Common myeloid progenitor, CD34-positive (primary cell): ENCODE measurements around the gene KCTD2.

ENCODE experiments used
- CTCF ChIA-PET: fragments of 350-600 bp; sonication (Branson Sonifier 250); formaldehyde crosslinking; loops from one replicate; lab custom pipeline; 2021; ENCODE audit warnings: antibody characterized with exemption; lab: Charles Lee
- POLR2A ChIA-PET: fragments of 350-600 bp; sonication (Branson Sonifier 250); formaldehyde crosslinking; loops from one replicate; lab custom pipeline; 2021; ENCODE audit warnings: antibody characterized with exemption; lab: Charles Lee
- DNase-seq, 3 donors: peaks; one replicate each; pipeline versions ENCODE4 v3.0.0 to v3.0.0-alpha.2; 2013
- H3K27ac ChIP-seq, 2 experiments: 1 replicate in 1 of 2; 2 replicates in 1 of 2; pipeline ENCODE4 v1.7.0; 2013; ENCODE audit warnings: inconsistent platforms in 2 of 2, low read length in 2 of 2, mild to moderate bottlenecking in 2 of 2, low read depth in 1 of 2, moderate library complexity in 1 of 2; ENCODE audit not compliant: severe bottlenecking in 2 of 2, insufficient read depth in 1 of 2, poor library complexity in 1 of 2
- H3K27me3 ChIP-seq, 5 experiments: replicated peaks in 2 of 5; 1 replicate in 3 of 5; 2 replicates in 2 of 5; pipeline versions ENCODE4 v1.6.1 to v1.7.0; 2013; ENCODE audit warnings: low read length in 4 of 5, mild to moderate bottlenecking in 2 of 5, moderate library complexity in 2 of 5, inconsistent platforms in 1 of 5; ENCODE audit not compliant: insufficient read depth in 5 of 5, control insufficient read depth in 4 of 5
- H3K36me3 ChIP-seq, 4 experiments: 1 replicate in 2 of 4; 2 replicates in 2 of 4; pipeline versions ENCODE4 v1.6.1 to v1.7.0; 2013; ENCODE audit warnings: low read length in 3 of 4, control low read depth in 1 of 4, mild to moderate bottlenecking in 1 of 4; ENCODE audit not compliant: control insufficient read depth in 4 of 4, insufficient read depth in 4 of 4
- H3K4me1 ChIP-seq, 4 experiments: 1 replicate in 3 of 4; 2 replicates in 1 of 4; pipeline versions ENCODE4 v1.6.1 to v1.7.1; 2013; ENCODE audit warnings: low read length in 3 of 4, mild to moderate bottlenecking in 3 of 4, control low read depth in 1 of 4, inconsistent platforms in 1 of 4, moderate library complexity in 1 of 4; ENCODE audit not compliant: control insufficient read depth in 4 of 4, insufficient read depth in 4 of 4; ENCODE audit errors: control extremely low read depth in 1 of 4
- H3K4me3 ChIP-seq, 7 experiments: 1 replicate in 4 of 7; 2 replicates in 3 of 7; pipeline versions ENCODE4 v1.5.1 to v1.7.0; 2013; ENCODE audit warnings: mild to moderate bottlenecking in 7 of 7, low read length in 6 of 7, moderate library complexity in 6 of 7, inconsistent platforms in 2 of 7, low read depth in 2 of 7, control low read depth in 1 of 7; ENCODE audit not compliant: insufficient read depth in 4 of 7, control insufficient read depth in 1 of 7; ENCODE audit errors: extremely low read depth in 1 of 7
- H3K9me3 ChIP-seq, 5 experiments: 1 replicate in 4 of 5; 2 replicates in 1 of 5; pipeline versions ENCODE4 v1.6.1 to v1.7.1; 2013; ENCODE audit warnings: low read length in 4 of 5, mild to moderate bottlenecking in 2 of 5, inconsistent platforms in 1 of 5, low read depth in 1 of 5, moderate library complexity in 1 of 5; ENCODE audit not compliant: control insufficient read depth in 4 of 5, insufficient read depth in 2 of 5; ENCODE audit errors: control extremely low read depth in 1 of 5
- WGBS: methylation state at CpG from one replicate; pipeline ENCODE4 v1.1.5; 2013; ENCODE audit not compliant: insufficient coverage; 5-methylcytosine and 5-hydroxymethylcytosine counted together

The KCTD2 gene

DNA sequence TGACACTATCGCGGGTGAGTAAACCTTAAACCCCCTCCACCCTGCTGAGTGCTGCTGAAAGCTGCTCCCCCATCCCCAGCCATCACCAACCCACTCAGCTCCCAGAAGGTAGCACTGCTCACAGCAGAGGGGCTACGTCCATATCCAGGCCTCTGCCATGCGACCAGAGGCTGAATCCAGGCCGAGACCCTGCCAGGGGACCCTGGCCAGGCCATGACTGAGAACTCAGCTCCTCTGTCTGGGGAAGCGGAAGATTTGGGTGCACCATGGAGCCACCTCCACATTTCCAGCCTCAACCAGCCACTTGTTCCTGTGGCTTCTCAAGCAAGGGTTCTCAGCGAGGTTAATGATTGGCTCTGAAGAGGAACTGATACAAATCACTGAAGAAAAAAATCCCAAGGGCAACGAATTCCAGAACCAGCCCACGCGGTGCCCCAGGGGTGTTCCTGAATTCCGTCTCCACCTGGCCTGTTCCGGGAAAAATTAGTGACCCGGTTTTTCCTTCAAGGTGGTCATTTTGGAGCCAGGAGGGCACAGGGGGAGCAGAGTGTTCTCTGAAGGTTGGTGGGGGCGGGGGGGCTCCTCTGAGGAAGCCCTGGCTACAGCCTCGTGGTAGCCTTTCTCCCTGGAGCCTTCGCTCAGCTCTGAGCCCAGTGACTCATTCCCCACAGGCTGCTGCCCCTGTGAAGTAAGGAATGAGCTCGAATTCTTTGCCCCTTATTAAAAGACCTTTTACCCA lies 31.4 kb downstream of the KCTD2 start:
- Histone ChIP-seq H3K27ac (no peak overlapping the region), H3K4me1 (peaks cover 0 to 20% (median 9%) of the 10 kb centered on the region in 4 experiments), H3K36me3 (no peaks in the 10 kb centered on the region), H3K9me3 (no peaks in the 10 kb centered on the region), H3K4me3 (no peak overlapping the region), H3K27me3 (no peaks in the 10 kb centered on the region)
- WGBS = 84% methylated on average over 12 of the region's 17 CpGs
- no peak for DNase-seq
- ChIA-PET POLR2A (interaction anchor here (1.2 to 1.7 kb wide), 2 partner anchors 10 to 36 kb away, joined by 3 to 7 read pairs; partner anchors contain the start of gene SLC16A5), CTCF (interaction anchor here (0.9 to 6.9 kb wide), 13 partner anchors 9 to 151 kb away, joined by 3 to 43 read pairs (median 4); partner anchors contain the start of genes NT5C and SLC16A5)

DNA sequence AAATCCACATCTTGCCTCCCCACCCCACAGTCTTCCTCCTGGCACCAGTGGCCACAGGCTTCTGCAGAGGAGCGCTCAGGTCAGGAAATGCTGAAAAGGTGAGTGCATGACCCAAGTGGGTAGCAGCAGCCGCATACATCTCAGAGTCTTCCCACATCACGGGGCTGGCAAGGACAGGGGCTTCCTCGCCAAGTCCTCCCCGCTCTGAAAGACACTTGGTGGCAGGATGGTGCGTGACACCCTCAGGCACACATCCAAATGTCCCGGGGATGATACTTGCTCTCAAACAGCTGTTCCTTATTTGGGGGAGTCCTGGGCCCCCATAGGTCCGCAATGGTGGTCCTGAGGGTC lies 32.0 kb downstream of the KCTD2 start:
- H3K4me3 ChIP-seq = no peak overlapping the region
- no peak for DNase-seq
- 81% methylated on average over 7 of the region's 8 CpGs for WGBS
- CTCF ChIA-PET = interaction anchor here (0.9 to 6.9 kb wide), 10 partner anchors 9 to 150 kb away, joined by 3 to 43 read pairs (median 5); partner anchors contain the start of genes NT5C and SLC16A5
- H3K27ac ChIP-seq = no peak overlapping the region
- H3K9me3 ChIP-seq = no peaks in the 10 kb centered on the region
- no peaks in the 10 kb centered on the region for H3K27me3 ChIP-seq
- H3K4me1 ChIP-seq = peaks cover 0 to 20% (median 9%) of the 10 kb centered on the region in 4 experiments
- POLR2A ChIA-PET = interaction anchor here (1.2 kb wide), 1 partner anchor 35 kb away, joined by 3 read pairs; no protein-coding TSS in a partner anchor
- H3K36me3 ChIP-seq = no peaks in the 10 kb centered on the region

DNA sequence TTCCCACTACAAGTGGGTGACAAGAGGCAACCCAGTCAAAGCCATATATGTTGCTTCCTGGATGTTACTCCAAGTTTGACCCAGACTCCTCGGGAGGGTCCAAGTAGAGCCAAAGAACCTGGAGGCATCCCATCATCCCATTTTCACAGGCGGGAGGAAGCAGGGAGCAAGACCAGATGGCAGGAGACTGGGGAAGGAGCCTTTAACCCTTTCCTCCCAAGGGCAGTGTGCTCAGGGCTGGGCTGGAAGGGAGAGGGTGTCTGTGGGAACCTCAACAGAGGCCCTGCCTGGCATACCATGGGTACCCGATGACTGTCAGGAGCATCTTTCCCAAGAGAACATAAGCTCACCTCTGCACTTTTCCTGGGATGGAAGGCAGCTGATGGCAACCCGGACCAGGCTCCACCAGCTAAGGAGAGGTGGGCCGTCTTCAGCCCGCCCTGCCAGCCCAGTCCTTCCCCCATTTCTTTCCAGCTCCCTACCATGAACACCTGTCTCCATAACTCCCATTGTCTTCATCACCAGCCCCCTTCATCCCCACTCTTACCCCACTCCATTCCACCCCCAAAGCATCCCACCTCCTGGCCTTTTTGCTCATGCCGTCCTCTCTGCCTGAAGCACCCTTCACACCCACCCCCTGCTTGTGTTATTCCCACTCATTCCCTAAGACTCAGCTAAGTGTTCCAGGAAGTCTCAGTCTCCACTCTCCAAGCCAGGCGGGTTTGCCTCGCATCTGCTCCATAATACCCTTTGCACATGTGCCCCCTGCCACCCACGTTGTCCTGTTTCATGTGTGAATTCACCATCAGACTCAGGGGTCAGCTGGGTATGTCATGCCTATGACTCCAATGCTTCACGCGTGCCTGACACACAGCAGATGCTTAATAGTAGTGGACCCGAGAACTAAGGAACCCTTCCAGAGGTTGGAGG lies 34.9 kb downstream of the KCTD2 start:
- H3K4me1 ChIP-seq = peaks cover 0 to 19% (median 12%) of the 10 kb centered on the region in 4 experiments
- no peaks in the 10 kb centered on the region for H3K9me3 ChIP-seq
- H3K36me3 ChIP-seq = no peaks in the 10 kb centered on the region
- POLR2A ChIA-PET = interaction anchor here (0.6 kb wide), 1 partner anchor 50 kb away, joined by 6 read pairs; no protein-coding TSS in a partner anchor
- CTCF ChIA-PET = interaction anchor here (0.6 to 5.2 kb wide), 7 partner anchors 7 to 108 kb away, joined by 3 to 28 read pairs (median 9); no protein-coding TSS in a partner anchor
- no peak for DNase-seq
- H3K4me3 ChIP-seq = no peak overlapping the region
- 92% methylated on average over 12 of the region's 13 CpGs for WGBS
- H3K27ac ChIP-seq = no peak overlapping the region
- no peaks in the 10 kb centered on the region for H3K27me3 ChIP-seq

DNA sequence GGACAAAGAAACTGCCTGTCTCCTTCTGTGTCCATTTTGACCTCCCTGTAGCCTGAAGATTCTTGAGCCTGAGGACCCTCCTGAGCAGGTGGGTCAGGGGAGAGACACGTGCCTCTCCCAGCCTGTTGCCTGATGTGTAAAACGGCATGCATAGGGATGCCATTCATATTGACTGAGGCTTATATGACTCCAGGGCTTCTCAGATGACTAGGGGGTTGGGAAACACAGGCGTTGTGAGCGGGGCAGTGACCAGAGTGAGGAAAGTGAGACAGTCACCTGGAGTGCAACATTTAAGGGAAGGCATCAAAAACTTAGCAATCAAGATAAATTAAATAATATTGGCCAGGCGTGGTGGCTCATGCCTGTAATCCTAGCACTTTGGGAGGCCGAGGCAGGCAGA lies 35.7 kb downstream of the KCTD2 start:
- CTCF ChIA-PET = interaction anchor here (2.4 to 5.2 kb wide), 2 partner anchors 23 to 31 kb away, joined by 11 to 28 read pairs; no protein-coding TSS in a partner anchor
- 93% methylated on average over 4 of the region's 6 CpGs for WGBS

DNA sequence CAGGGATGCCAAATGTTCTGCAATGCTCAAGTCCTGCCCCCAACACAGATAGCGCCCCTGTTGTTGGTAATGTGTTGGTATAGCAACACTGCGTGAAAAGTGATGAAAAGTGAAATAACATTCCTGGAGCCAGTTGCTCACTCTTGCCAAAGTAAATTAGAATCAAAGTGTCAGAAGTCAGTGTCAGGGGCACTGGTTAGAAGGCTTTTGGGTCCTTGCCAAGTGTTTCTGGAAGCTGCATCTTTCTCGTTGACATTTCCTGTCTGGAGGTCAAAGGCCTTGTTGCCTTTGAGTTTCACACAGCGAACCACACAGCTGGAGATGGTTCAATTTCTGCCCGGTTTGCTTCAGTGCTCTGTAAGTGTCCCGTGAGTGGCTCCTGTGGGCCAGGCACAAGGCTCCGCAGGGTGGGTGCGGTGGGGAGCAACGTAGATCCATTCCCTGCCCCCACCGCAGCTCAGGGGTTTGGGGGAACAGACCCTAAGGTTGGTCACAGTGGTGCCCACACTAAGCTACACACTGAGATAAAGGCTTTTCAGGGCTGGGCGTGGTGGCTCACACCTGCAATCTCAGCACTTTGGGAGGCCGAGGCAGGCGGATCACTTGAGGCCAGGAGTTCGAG lies 37.1 kb downstream of the KCTD2 start:
- POLR2A ChIA-PET = no interaction called here
- Histone ChIP-seq H3K27ac (no peak overlapping the region), H3K27me3 (no peaks in the 10 kb centered on the region), H3K36me3 (no peaks in the 10 kb centered on the region), H3K4me3 (no peak overlapping the region), H3K4me1 (peaks cover 0 to 27% (median 17%) of the 10 kb centered on the region in 4 experiments), H3K9me3 (no peaks in the 10 kb centered on the region)
- DNase-seq = no peak
- CTCF ChIA-PET = interaction anchor here (1.0 to 2.3 kb wide), 7 partner anchors 8 to 122 kb away, joined by 3 to 10 read pairs (median 3); partner anchors contain the start of gene NT5C
- 74% methylated on average over 10 of the region's 14 CpGs for WGBS

More for the DNA sequence above, 35.7 kb downstream of the KCTD2 start:
- Histone ChIP-seq H3K4me3 (no peak overlapping the region), H3K36me3 (no peaks in the 10 kb centered on the region), H3K27me3 (no peaks in the 10 kb centered on the region), H3K4me1 (peaks cover 0 to 16% (median 13%) of the 10 kb centered on the region in 4 experiments), H3K9me3 (no peaks in the 10 kb centered on the region), H3K27ac (no peak overlapping the region)
- DNase-seq = no peak
- POLR2A ChIA-PET = no interaction called here

DNA sequence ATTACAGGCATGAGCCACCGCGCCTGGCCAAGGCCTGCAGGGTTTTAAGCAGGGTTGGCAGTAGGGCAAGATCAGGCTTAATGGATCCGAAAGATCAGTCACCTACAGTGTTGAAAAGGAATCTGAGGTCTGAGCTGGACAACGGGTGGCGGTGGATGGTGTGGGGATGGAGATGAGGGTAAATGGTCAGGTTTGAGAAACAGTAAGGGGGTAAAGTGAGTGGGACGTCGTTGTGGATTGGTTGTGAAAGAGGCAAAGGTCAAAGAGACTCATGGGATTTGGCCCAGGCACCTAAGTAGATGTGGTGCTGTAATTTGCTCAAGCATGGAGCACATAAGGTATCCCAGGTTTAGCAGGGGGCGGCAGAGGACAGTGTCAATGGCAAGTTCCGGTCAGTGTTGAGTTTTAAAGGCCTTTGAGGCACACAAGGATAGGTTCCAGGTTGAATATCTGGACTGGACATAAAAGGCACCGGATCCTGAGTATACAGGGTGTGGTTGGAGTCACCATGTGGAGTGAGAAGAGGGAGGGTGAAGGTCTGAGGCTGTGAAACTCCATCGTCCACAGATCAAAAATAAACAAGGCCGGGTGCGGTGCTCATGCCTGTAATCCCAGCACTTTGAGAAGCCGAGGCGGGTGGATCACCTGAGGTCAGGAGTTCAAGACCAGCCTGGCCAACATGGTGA lies 39.6 kb downstream of the KCTD2 start:
- H3K4me1 ChIP-seq = peaks cover 0 to 45% (median 26%) of the 10 kb centered on the region in 4 experiments

More for the DNA sequence above, 39.6 kb downstream of the KCTD2 start:
- no peak for DNase-seq
- Histone ChIP-seq H3K4me3 (no peak overlapping the region), H3K36me3 (no peaks in the 10 kb centered on the region), H3K27me3 (no peaks in the 10 kb centered on the region), H3K9me3 (no peaks in the 10 kb centered on the region), H3K27ac (no peak overlapping the region)
- whole genome bisulfite sequencing = 84% methylated on average over 11 of the region's 15 CpGs
- CTCF ChIA-PET = interaction anchor here (1.1 to 4.4 kb wide), 5 partner anchors 10 to 87 kb away, joined by 3 to 29 read pairs (median 5); no protein-coding TSS in a partner anchor
- POLR2A ChIA-PET = interaction anchor here (2.4 kb wide), 1 partner anchor 9 kb away, joined by 7 read pairs; no protein-coding TSS in a partner anchor
